Fibroblast of lung (primary cell): Measurements from ENCODE around the gene B9D1. TPM values are rescaled to one million over a fixed set of nuclear protein-coding genes. Genes with fewer than 3 reads are reported as not detected.

Experiments
- DNase-seq, 2 donors: peaks; one replicate each; pipeline versions ENCODE4 v3.0.0 to v3.0.0-alpha.2; 2010; ENCODE audit warnings: low read depth in 2 of 2
- H2AFZ ChIP-seq: 2 replicates; pipeline ENCODE4 v1.5.1; 2012; ENCODE audit warnings: low read length, control low read depth, inconsistent platforms
- H3K27ac ChIP-seq: 2 replicates; pipeline ENCODE4 v1.5.1; 2011; ENCODE audit warnings: low read length, control low read depth; ENCODE audit not compliant: insufficient read depth
- H3K27me3 ChIP-seq: 2 replicates; pipeline ENCODE4 v1.5.1; 2011; ENCODE audit warnings: mild to moderate bottlenecking, low read length; ENCODE audit not compliant: control insufficient read depth, insufficient read depth
- H3K36me3 ChIP-seq: 2 replicates; pipeline ENCODE4 v1.5.1; 2011; ENCODE audit warnings: low read length; ENCODE audit not compliant: control insufficient read depth, insufficient read depth
- H3K4me1 ChIP-seq: 2 replicates; pipeline ENCODE4 v1.5.1; 2011; ENCODE audit warnings: low read length; ENCODE audit not compliant: control insufficient read depth, insufficient read depth; ENCODE audit errors: extremely low read depth
- H3K4me2 ChIP-seq: 2 replicates; pipeline ENCODE4 v1.5.1; 2011; ENCODE audit warnings: low read length, control low read depth; ENCODE audit not compliant: insufficient read depth; ENCODE audit errors: extremely low read depth
- H3K4me3 ChIP-seq, 4 experiments: fragments of 200-600 bp in 1 of 4; sonication (generic) in 1 of 4; replicated peaks in 1 of 4; 2 replicates each; pipeline ENCODE4 v1.5.1; 2011 to 2016; ENCODE audit warnings: low read length in 4 of 4, low read depth in 3 of 4, mild to moderate bottlenecking in 3 of 4, control low read depth in 2 of 4, inconsistent platforms in 1 of 4, mixed read lengths in 1 of 4; ENCODE audit not compliant: insufficient read depth in 1 of 4; ENCODE audit errors: control extremely low read depth in 1 of 4
- H3K79me2 ChIP-seq: 2 replicates; pipeline ENCODE4 v1.5.1; 2012; ENCODE audit warnings: mild to moderate bottlenecking, low read length, inconsistent platforms; ENCODE audit not compliant: control insufficient read depth, insufficient read depth
- H3K9ac ChIP-seq: 2 replicates; pipeline ENCODE4 v1.5.1; 2011; ENCODE audit warnings: mild to moderate bottlenecking, low read length, control low read depth; ENCODE audit not compliant: insufficient read depth
- H3K9me3 ChIP-seq: 2 replicates; pipeline ENCODE4 v1.5.1; 2012; ENCODE audit warnings: low read depth, low read length; ENCODE audit not compliant: control insufficient read depth, insufficient read depth
- H4K20me1 ChIP-seq: 2 replicates; pipeline ENCODE4 v1.5.1; 2011; ENCODE audit warnings: low read length; ENCODE audit not compliant: control insufficient read depth, insufficient read depth; ENCODE audit errors: extremely low read depth
- CTCF ChIP-seq, 2 donors: IDR thresholded peaks in 1 of 2; conservative IDR thresholded peaks in 1 of 2; 1 replicate in 1 of 2; 2 replicates in 1 of 2; pipeline ENCODE4 v1.5.1; 2011 to 2012; ENCODE audit warnings: low read length in 2 of 2, control low read depth in 1 of 2, inconsistent platforms in 1 of 2, low read depth in 1 of 2, mild to moderate bottlenecking in 1 of 2
- EZH2 ChIP-seq: IDR thresholded peaks from 2 replicates; pipeline ENCODE4 v1.5.1; 2012; ENCODE audit warnings: low read length, control low read depth, mild to moderate bottlenecking; ENCODE audit errors: missing control alignments
- polyA plus RNA-seq, 2 donors: library from polyadenylated mRNA; depleted of rRNA in 1 of 2; stranded (reverse) in 1 of 2; unstranded in 1 of 2; fragments of >200 nt; gene quantifications; 2 replicates each; pipeline ENCODE4 v1.2.1, GENCODE V29; 2011 to 2012; ENCODE audit warnings: missing spikeins in 1 of 2
- total RNA-seq: library from RNA; depleted of rRNA; stranded (reverse); fragments of >200 nt; gene quantifications from 2 replicates; pipeline ENCODE4 v1.2.1, GENCODE V29; 2014

The B9D1 gene
- total and polyA plus RNA-seq, 2 donors (not counting 1 experiment from before 2014, with no cell fraction given) = 35.7 to 38.5 TPM

- peaks cover 20% of the 10 kb centered on the region for H3K79me2 ChIP-seq
- H3K27ac ChIP-seq = no peak overlapping the region
- H3K4me1 ChIP-seq = peaks cover 44% of the 10 kb centered on the region
- no peak overlapping the region for H2AFZ ChIP-seq
- H3K4me3 ChIP-seq = no peak overlapping the region
- no peak overlapping the region for H3K9ac ChIP-seq
- H3K9me3 ChIP-seq = no peaks in the 10 kb centered on the region
- H3K27me3 ChIP-seq = no peaks in the 10 kb centered on the region
- H3K36me3 ChIP-seq = peaks cover 38% of the 10 kb centered on the region
- TF ChIP-seq EZH2 = no peak
- TF ChIP-seq CTCF (conservative IDR thresholded peaks at IDR 0.05 in 1 of 2, IDR thresholded peaks at IDR 0.05 in 1 of 2; ENCODE audit: low read depth in 1 of 2, low read length in 2 of 2) = no peak
- no peak for DNase-seq
- H3K4me2 ChIP-seq = no peak overlapping the region
- H4K20me1 ChIP-seq = no peaks in the 10 kb centered on the region
These were observed 19.4 kb upstream of the B9D1 start for GRCh38 chr17:19381741-19382444.

GRCh38 chr17:19381361-19381740, 18.8 kb upstream of the B9D1 start:
- Histone ChIP-seq H2AFZ (no peak overlapping the region), H3K4me1 (peaks cover 41% of the 10 kb centered on the region), H3K79me2 (peaks cover 20% of the 10 kb centered on the region), H3K9ac (no peak overlapping the region), H3K4me2 (no peak overlapping the region), H3K9me3 (no peaks in the 10 kb centered on the region), H4K20me1 (no peaks in the 10 kb centered on the region), H3K4me3 (no peak overlapping the region), H3K27me3 (no peaks in the 10 kb centered on the region), H3K36me3 (peaks cover 38% of the 10 kb centered on the region), H3K27ac (no peak overlapping the region)
- no peak for DNase-seq
- TF ChIP-seq CTCF (conservative IDR thresholded peaks at IDR 0.05 in 1 of 2, IDR thresholded peaks at IDR 0.05 in 1 of 2; ENCODE audit: low read depth in 1 of 2, low read length in 2 of 2) (no peak), EZH2 (no peak)

GRCh38 chr17:19380481-19381301, 18.2 kb upstream of the B9D1 start:
- H3K4me3 ChIP-seq = peak overlapping the region in 1 of 4 experiments; percentile 77
- no peak for TF ChIP-seq EZH2
- peaks cover 38% of the 10 kb centered on the region for H3K36me3 ChIP-seq
- DNase-seq = no peak
- H3K4me2 ChIP-seq = no peak overlapping the region
- H3K9me3 ChIP-seq = no peaks in the 10 kb centered on the region
- peaks cover 34% of the 10 kb centered on the region for H3K4me1 ChIP-seq
- H3K9ac ChIP-seq = no peak overlapping the region
- no peaks in the 10 kb centered on the region for H4K20me1 ChIP-seq
- no peaks in the 10 kb centered on the region for H3K27me3 ChIP-seq
- no peak overlapping the region for H2AFZ ChIP-seq
- H3K79me2 ChIP-seq = peaks cover 20% of the 10 kb centered on the region
- no peak overlapping the region for H3K27ac ChIP-seq
